K562 (cell line): Measurements from ENCODE around the gene ADAM23. TPM values are rescaled to one million over a fixed set of nuclear protein-coding genes. Genes with fewer than 3 reads are reported as not detected.

Experiments
- ATAC-seq: fragments of 200-7000 bp; cut with Tn5 transposase; 3 replicates; pipeline ENCODE4 v1.9.1; 2020; ENCODE audit warnings: moderate library complexity
- BruUV-seq: library from RNA; stranded (reverse); fragments of 400-500 nt; replicated peaks from 2 replicates; lab custom pipeline; 2021; lab: Mats Ljungman, UMichigan
- CTCF ChIA-PET: fragments of 300-600 bp; formaldehyde crosslinking; extraction: SDS; loops from one replicate; lab custom pipeline; 2021; ENCODE audit warnings: low intra/inter-chr PET ratio; lab: Yijun Ruan, JAX
- POLR2A ChIA-PET: fragments of 300-600, 350-650 bp; sonication (Branson Sonifier 250); formaldehyde crosslinking; extraction: SDS; loops from one replicate; lab custom pipeline; 2021; ENCODE audit warnings: antibody characterized with exemption, inconsistent platforms; lab: Yijun Ruan, JAX
- DNase-seq, 4 experiments: peaks; one replicate each; pipeline versions ENCODE4 v3.0.0 to v3.0.0-alpha.2; 2011 to 2018; ENCODE audit warnings: low spot score in 3 of 4, mixed read lengths in 3 of 4; ENCODE audit errors: extremely low read depth in 1 of 4
- FAIRE-seq: peaks from 2 replicates; lab custom pipeline; 2011; peaks lifted over from hg19 to GRCh38; lab: Jason Lieb, UNC
- H2AFZ ChIP-seq: 2 replicates; pipeline ENCODE4 v1.6.0; 2011; ENCODE audit warnings: low read depth, low read length, control low read depth, inconsistent platforms
- H3K27ac ChIP-seq: fragments of 200-600 bp; 3 replicates; pipeline ENCODE4 v1.8.0; 2011; ENCODE audit warnings: low read depth, mild to moderate bottlenecking, control low read depth, inconsistent platforms, low read length, moderate library complexity, mixed read lengths; ENCODE audit errors: extremely low read depth
- H3K27me3 ChIP-seq, 2 experiments: fragments of 300-600 bp in 1 of 2; 2 replicates in 1 of 2; 3 replicates in 1 of 2; pipeline versions ENCODE4 v1.6.0 to v1.8.0; 2011; ENCODE audit warnings: inconsistent platforms in 2 of 2, low read length in 2 of 2, mild to moderate bottlenecking in 1 of 2, mixed read lengths in 1 of 2, moderate library complexity in 1 of 2; ENCODE audit not compliant: control insufficient read depth in 2 of 2, insufficient read depth in 2 of 2
- H3K36me3 ChIP-seq: fragments of 300-600 bp; 3 replicates; pipeline ENCODE4 v1.8.0; 2011; ENCODE audit warnings: mild to moderate bottlenecking, low read length, inconsistent platforms; ENCODE audit not compliant: control insufficient read depth, insufficient read depth
- H3K4me1 ChIP-seq, 2 experiments: fragments of 200-600 bp in 1 of 2; replicated peaks in 1 of 2; 2 replicates in 1 of 2; 3 replicates in 1 of 2; pipeline versions ENCODE4 v1.5.1 to v1.8.0; 2011; ENCODE audit warnings: inconsistent platforms in 2 of 2, low read length in 2 of 2, mild to moderate bottlenecking in 1 of 2, mixed read lengths in 1 of 2, moderate library complexity in 1 of 2; ENCODE audit not compliant: control insufficient read depth in 2 of 2, insufficient read depth in 2 of 2
- H3K4me2 ChIP-seq: 2 replicates; pipeline ENCODE4 v1.6.1; 2011; ENCODE audit warnings: low read length, control low read depth, inconsistent platforms, mixed read lengths; ENCODE audit not compliant: insufficient read depth
- H3K4me3 ChIP-seq: fragments of 200-600 bp; sonication (generic), shearing (Covaris generic); 2 replicates; pipeline ENCODE4 v1.5.1; 2016; ENCODE audit warnings: control low read depth, inconsistent platforms
- H3K79me2 ChIP-seq: fragments of 200-600 bp; 3 replicates; pipeline ENCODE4 v1.8.0; 2011; ENCODE audit warnings: low read length, inconsistent platforms; ENCODE audit not compliant: control insufficient read depth, insufficient read depth
- H3K9ac ChIP-seq, 2 experiments: 2 replicates each; pipeline versions ENCODE4 v1.6.0 to v1.6.1; 2011; ENCODE audit warnings: low read depth in 2 of 2, low read length in 2 of 2, control low read depth in 1 of 2, inconsistent platforms in 1 of 2, mild to moderate bottlenecking in 1 of 2, mixed read lengths in 1 of 2; ENCODE audit not compliant: insufficient read depth in 1 of 2
- H3K9me1 ChIP-seq: one replicate; pipeline ENCODE4 v1.6.0; 2011; ENCODE audit warnings: inconsistent platforms, mild to moderate bottlenecking, low read length, moderate library complexity; ENCODE audit not compliant: control insufficient read depth, insufficient read depth
- H3K9me3 ChIP-seq: replicated peaks from 2 replicates; pipeline ENCODE4 v1.5.1; 2011; ENCODE audit warnings: low read depth, low read length, inconsistent platforms; ENCODE audit not compliant: control insufficient read depth, insufficient read depth
- H4K20me1 ChIP-seq: replicated peaks from 2 replicates; pipeline ENCODE4 v1.6.1; 2011; ENCODE audit warnings: low read length, inconsistent platforms, mixed read lengths; ENCODE audit not compliant: control insufficient read depth, insufficient read depth
- WGBS: fragments of 100-300 bp; shearing (Covaris generic); methylation state at CpG from one replicate; pipeline ENCODE4 v1.1.6; 2016; ENCODE audit warnings: low coverage, mixed read lengths; ENCODE audit not compliant: insufficient coverage; ENCODE audit errors: missing lambda C conversion rate; 5-methylcytosine and 5-hydroxymethylcytosine counted together
- in situ Hi-C: fragments of 300-500 bp; cut with MboI; formaldehyde crosslinking; loops from 4 replicates; pipeline ENCODE4 v1.15.0; 2018; ENCODE audit warnings: inconsistent platforms, mixed read lengths
- intact Hi-C: fragments of 100-400 bp; cut with micrococcal nuclease; formaldehyde crosslinking; loops from 2 replicates; pipeline ENCODE4 v1.14.2; 2022
- polyA plus RNA-seq, 8 experiments: library from polyadenylated mRNA; depleted of rRNA in 4 of 8; stranded (reverse) in 5 of 8; unstranded in 3 of 8; fragments of >200 nt; fragmentation: Nextera tagmentation in 2 of 8; fragmentation: Illumina TruSeq in 1 of 8; extraction: Ambion mirVana in 2 of 8; extraction: Trizol in 1 of 8; gene quantifications; 2 replicates each; pipeline versions ENCODE4 v1.2.1 to v1.2.3, GENCODE V29; 2011 to 2014; ENCODE audit warnings: inconsistent platforms in 1 of 8, missing spikeins in 1 of 8
- total RNA-seq, 7 experiments: library from RNA; depleted of rRNA in 6 of 7; stranded (reverse); fragments of >200 nt in 6 of 7; fragmentation: Illumina TruSeq in 2 of 7; extraction: Trizol in 2 of 7; gene quantifications; 2 replicates each; pipeline versions ENCODE4 v1.2.1 to v1.2.3, GENCODE V29; 2011 to 2021; ENCODE audit warnings: low replicate concordance in 1 of 7
- TF ChIP-seq, protein P1 (sequence below): conservative IDR thresholded peaks from 2 replicates; pipeline ENCODE4 v1.6.1; 2011; ENCODE audit warnings: low read depth, mild to moderate bottlenecking, low read length; ENCODE audit not compliant: control insufficient read depth
- TF ChIP-seq, protein P2 (sequence below), 2 experiments: fragments of 450-650 bp in 1 of 2; sonication (generic) in 1 of 2; formaldehyde crosslinking in 1 of 2; IDR thresholded peaks in 1 of 2; conservative IDR thresholded peaks in 1 of 2; 2 replicates each; pipeline versions ENCODE4 v1.6.1 to v1.8.1; 2016 to 2023; ENCODE audit warnings: mild to moderate bottlenecking in 2 of 2, moderate library complexity in 2 of 2, inconsistent platforms in 1 of 2, missing genetic modification reagents in 1 of 2

ADAM23 gene
- total and polyA plus RNA-seq, 9 of the 15 experiments (the other 6 are each of a cell fraction or from before 2014, with no cell fraction given): 0.02 TPM; not detected in 8

- POLR2A ChIA-PET: no interaction called here
- intact Hi-C loops: no loop called here
- FAIRE-seq (no peak), ATAC-seq (no peak)
- H3K4me3 ChIP-seq: no peak overlapping the region
- TF ChIP-seq, protein P1, sequence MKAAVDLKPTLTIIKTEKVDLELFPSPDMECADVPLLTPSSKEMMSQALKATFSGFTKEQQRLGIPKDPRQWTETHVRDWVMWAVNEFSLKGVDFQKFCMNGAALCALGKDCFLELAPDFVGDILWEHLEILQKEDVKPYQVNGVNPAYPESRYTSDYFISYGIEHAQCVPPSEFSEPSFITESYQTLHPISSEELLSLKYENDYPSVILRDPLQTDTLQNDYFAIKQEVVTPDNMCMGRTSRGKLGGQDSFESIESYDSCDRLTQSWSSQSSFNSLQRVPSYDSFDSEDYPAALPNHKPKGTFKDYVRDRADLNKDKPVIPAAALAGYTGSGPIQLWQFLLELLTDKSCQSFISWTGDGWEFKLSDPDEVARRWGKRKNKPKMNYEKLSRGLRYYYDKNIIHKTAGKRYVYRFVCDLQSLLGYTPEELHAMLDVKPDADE: no peak
- TF ChIP-seq, protein P2, sequence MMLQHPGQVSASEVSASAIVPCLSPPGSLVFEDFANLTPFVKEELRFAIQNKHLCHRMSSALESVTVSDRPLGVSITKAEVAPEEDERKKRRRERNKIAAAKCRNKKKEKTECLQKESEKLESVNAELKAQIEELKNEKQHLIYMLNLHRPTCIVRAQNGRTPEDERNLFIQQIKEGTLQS (IDR thresholded peaks at IDR 0.05): peak; percentile 33; the same call in 1 of the 2 replicates
- TF ChIP-seq, protein P2 (CRISPR knock-in tag; conservative IDR thresholded peaks at IDR 0.05): no peak
- TF ChIP-seq, all 486 proteins: peak for 1
- H3K9me1 ChIP-seq: no peaks in the 10 kb centered on the region
- no TSS peak for BruUV-seq
- CTCF ChIA-PET: no interaction called here
- H2AFZ ChIP-seq: no peak overlapping the region
- in situ Hi-C loops: no loop called here
- peaks cover 0 to 4% of the 10 kb centered on the region in 2 experiments; a peak in 2 of 5 replicates for H3K4me1 ChIP-seq
- H3K27ac ChIP-seq: no peak overlapping the region
- no peak overlapping the region for H3K9ac ChIP-seq
- H3K79me2 ChIP-seq: no peaks in the 10 kb centered on the region
- H3K27me3 ChIP-seq: 0 out of 5 replicates have a peak, but pooled peaks cover 0 to 2% of the 10 kb centered on the region in 2 experiments
- WGBS: 21% methylated on average over 2 of the region's 2 CpGs
- H3K9me3 ChIP-seq: no peaks in the 10 kb centered on the region
- H3K36me3 ChIP-seq: no peaks in the 10 kb centered on the region
- no peak overlapping the region for H3K4me2 ChIP-seq
- H4K20me1 ChIP-seq: no peaks in the 10 kb centered on the region
- DNase-seq: no peak
Observed at GRCh38 chr2:206616151-206616550, 172.8 kb downstream of the ADAM23 start.
